ENCODE data around the gene UTRN. TPM values are rescaled to one million over a fixed set of nuclear protein-coding genes. Genes with fewer than 3 reads are reported as not detected.

UTRN gene
- total and polyA plus RNA-seq, 10 of the 15 experiments (the other 5 are each of a cell fraction or from before 2014, with no cell fraction given), result 1.6 to 52.6 (median 25.5) TPM

DNA sequence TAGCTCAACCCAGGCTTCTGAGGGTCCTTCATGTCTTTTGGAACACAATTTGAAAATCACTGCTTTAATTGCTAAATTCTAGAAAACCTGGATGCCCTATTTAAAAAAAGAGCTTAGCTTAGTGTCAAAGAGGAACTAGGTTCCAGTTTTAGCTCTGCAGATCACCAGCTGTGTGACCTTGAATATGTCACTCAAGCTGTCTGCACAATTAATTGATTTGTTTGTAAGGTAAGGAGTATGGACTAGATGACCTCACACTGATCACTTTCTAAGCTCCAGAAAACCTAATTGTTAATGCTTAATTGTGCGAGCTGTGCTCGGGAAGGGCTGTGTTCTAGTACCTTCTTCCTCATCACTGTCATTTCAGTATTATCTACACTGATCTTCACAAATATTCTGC is 26.2 kb downstream of the UTRN start:
- ATAC-seq (peak; percentile 59), FAIRE-seq (no peak), DNase-seq (ENCODE audit: low read depth, low spot score) (no peak)
- H3K9me3 ChIP-seq (replicated peaks; ENCODE audit: control insufficient read depth, insufficient read depth, low read length), result no peaks in the 10 kb centered on the region
- ChIA-PET SMC1A (ENCODE audit: uncharacterized antibody, unreplicated experiment) (interaction anchor here (0.6 to 1.4 kb wide), 10 partner anchors 12 to 765 kb away, joined by 3 to 6 read pairs (median 4); partner anchors contain the start of gene UTRN), RAD21 (ENCODE audit: unreplicated experiment) (interaction anchor here (0.9 to 1.5 kb wide), 2 partner anchors 33 to 42 kb away, joined by 3 to 5 read pairs; no protein-coding TSS in a partner anchor), CTCF (interaction anchor here (0.8 to 1.3 kb wide), 3 partner anchors 23 to 169 kb away, joined by 3 to 4 read pairs (median 3); no protein-coding TSS in a partner anchor), POLR2A (no interaction called here)
- intact Hi-C loops (cut with micrococcal nuclease; ENCODE audit: unreplicated experiment) (no loop called here), in situ Hi-C loops (cut with MboI) (no loop called here)
- H3K27ac ChIP-seq (ENCODE audit: control insufficient read depth, insufficient read depth), result no peak overlapping the region
- no peaks in the 10 kb centered on the region for H3K79me2 ChIP-seq (ENCODE audit: control insufficient read depth, insufficient read depth, low read length)
- 46% methylated on average over 2 of the region's 2 CpGs for WGBS (ENCODE audit: insufficient coverage, insufficient replicate concordance, low lambda C conversion rate, missing lambda C conversion rate)
- H3K9ac ChIP-seq (ENCODE audit: control insufficient read depth, insufficient read depth, low read length), result no peak overlapping the region
- no peak overlapping the region for H3K4me3 ChIP-seq
- H2AFZ ChIP-seq (ENCODE audit: control insufficient read depth, low read depth, low read length), result no peak overlapping the region
- no peaks in the 10 kb centered on the region for H3K36me3 ChIP-seq (ENCODE audit: control insufficient read depth in 2 of 2, insufficient read depth in 2 of 2, low read length in 1 of 2)
- peaks cover 0 to 3% of the 10 kb centered on the region in 2 experiments; a peak in 1 of 4 replicates for H3K27me3 ChIP-seq (replicated peaks in 1 of 2; ENCODE audit: control insufficient read depth in 2 of 2, insufficient read depth in 2 of 2, low read length in 1 of 2)
- H3K4me2 ChIP-seq (ENCODE audit: control insufficient read depth, insufficient read depth), result no peak overlapping the region
- TF ChIP-seq NR2F1 (conservative IDR thresholded peaks at IDR 0.05), result 0 out of 2 replicates have a peak, but pooled peaks have one; percentile 41
- TF ChIP-seq, protein P1, sequence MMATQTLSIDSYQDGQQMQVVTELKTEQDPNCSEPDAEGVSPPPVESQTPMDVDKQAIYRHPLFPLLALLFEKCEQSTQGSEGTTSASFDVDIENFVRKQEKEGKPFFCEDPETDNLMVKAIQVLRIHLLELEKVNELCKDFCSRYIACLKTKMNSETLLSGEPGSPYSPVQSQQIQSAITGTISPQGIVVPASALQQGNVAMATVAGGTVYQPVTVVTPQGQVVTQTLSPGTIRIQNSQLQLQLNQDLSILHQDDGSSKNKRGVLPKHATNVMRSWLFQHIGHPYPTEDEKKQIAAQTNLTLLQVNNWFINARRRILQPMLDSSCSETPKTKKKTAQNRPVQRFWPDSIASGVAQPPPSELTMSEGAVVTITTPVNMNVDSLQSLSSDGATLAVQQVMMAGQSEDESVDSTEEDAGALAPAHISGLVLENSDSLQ (IDR thresholded peaks at IDR 0.05), result peak; percentile 72
- TF ChIP-seq, protein P2, sequence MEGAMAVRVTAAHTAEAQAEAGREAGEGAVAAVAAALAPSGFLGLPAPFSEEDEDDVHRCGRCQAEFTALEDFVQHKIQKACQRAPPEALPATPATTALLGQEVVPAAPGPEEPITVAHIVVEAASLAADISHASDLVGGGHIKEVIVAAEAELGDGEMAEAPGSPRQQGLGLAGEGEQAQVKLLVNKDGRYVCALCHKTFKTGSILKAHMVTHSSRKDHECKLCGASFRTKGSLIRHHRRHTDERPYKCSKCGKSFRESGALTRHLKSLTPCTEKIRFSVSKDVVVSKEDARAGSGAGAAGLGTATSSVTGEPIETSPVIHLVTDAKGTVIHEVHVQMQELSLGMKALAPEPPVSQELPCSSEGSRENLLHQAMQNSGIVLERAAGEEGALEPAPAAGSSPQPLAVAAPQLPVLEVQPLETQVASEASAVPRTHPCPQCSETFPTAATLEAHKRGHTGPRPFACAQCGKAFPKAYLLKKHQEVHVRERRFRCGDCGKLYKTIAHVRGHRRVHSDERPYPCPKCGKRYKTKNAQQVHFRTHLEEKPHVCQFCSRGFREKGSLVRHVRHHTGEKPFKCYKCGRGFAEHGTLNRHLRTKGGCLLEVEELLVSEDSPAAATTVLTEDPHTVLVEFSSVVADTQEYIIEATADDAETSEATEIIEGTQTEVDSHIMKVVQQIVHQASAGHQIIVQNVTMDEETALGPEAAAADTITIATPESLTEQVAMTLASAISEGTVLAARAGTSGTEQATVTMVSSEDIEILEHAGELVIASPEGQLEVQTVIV (IDR thresholded peaks at IDR 0.05; ENCODE audit: borderline replicate concordance, partially characterized antibody), result no peak
- no peak for TF ChIP-seq ZZZ3 (IDR thresholded peaks at IDR 0.05; ENCODE audit: control insufficient read depth, insufficient read length, low read depth)
- TF ChIP-seq RELA (IDR thresholded peaks at IDR 0.05; ENCODE audit: borderline replicate concordance, partially characterized antibody), result no peak
- no peaks in the 10 kb centered on the region for H4K20me1 ChIP-seq (ENCODE audit: control insufficient read depth, insufficient read depth)
- peaks cover under 1% of the 10 kb centered on the region for H3K4me1 ChIP-seq (ENCODE audit: control insufficient read depth, insufficient read depth, low read length)
- no TSS peak for BruUV-seq (replicated peaks)

Measured in GM12878 (cell line).